Activated CD4-positive, CD25-positive, alpha-beta regulatory T cell treated with anti-CD3 and anti-CD28 coated beads, Interleukin-2, amount 50 U/mL, for 72 hours (primary cell): ENCODE data around the gene CHCHD3.

ENCODE experiments used
- DNase-seq: peaks from one replicate; pipeline ENCODE4 v3.0.0; 2021

CHCHD3 gene

DNA sequence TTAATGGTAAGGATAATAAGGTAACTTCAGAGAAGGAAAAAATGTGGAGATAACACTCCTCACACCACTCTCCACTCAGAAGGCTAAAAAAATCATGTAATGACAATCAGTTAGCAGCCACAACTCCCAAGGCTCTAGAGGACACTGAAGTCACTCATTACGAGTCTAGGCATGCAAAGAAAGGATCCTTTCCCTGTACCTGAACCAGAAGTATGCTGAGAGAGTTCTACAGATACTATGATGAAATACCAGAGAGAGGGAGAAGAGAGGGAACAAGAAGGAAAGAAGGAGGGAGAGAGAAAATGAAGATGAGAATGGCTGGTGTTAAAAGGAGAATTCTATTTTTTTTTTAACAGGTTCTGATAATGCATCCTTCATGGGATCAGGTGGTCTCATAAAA, 281.4 kb downstream of the CHCHD3 start:
- DNase-seq, result no peak

DNA sequence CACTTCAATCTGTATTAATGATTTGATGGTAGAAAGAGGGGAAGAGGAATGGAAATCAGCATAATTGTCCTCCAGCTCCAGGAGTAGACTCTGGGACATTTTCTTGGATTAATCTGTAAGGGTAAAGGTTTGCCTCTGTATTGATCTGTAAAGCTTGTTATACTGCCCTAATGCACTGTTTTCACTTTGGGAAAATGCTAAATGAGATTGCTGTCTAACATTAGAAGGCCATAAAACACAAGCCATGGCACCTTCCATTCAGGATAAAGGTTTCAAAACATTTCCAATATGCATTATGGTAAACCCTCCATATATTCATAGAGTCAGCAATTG, 282.8 kb downstream of the CHCHD3 start:
- DNase-seq, result no peak

DNA sequence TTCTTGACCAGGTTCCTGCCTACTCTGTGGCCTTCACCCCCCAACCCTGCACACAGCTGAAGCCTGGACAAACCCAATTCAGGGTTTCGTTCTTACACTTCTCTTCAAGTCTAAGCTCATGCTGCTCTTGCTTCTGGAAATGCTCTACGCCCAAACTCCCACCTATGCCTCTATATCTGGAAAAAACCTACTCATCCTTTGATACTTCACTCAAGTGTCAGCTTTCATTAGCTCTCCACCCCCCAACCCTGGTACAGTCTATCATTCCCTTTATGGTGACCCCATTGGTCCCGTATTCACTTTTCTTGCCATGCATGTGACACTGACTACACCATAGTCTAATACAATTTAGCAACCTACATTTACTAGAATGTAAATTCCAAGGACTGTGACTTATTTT, 284.7 kb downstream of the CHCHD3 start:
- no peak for DNase-seq

DNA sequence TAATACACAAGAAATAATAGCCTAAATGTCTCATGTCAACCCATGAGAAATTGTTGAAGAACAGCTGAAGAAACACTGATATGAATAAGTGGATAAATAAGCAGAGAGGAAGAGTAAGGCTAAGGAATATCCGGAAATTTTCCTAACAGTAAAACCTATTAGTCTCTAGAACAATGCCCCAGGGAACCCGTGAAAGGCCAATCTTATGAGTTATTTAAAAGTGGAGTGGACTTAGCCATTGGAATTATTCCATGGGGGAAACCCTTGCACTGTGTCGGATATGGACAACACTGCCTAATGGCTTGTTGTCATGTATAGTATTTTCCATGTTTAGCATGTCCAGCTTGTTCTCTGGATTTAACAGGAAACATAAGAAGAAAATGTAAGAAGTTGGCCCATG, 288.4 kb downstream of the CHCHD3 start:
- DNase-seq, result no peak

DNA sequence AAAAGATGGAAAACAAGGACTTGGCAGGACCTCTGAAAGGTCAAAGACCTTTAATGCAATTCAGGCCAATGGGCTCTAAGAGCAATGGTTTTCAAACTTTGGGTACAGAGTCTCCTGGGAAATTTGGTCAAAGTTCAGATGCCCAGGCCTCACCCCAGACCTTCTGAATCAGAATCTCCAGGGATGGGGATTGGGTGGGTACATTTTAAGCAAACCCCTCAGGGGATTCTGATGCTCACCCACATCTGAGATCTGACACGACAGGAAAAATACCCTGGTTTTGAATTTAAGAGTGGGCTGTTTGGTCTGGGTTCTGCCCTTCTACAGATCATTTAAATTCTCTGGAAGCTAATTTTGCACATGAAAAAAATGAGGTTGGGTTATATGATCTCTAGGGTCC, 290.9 kb downstream of the CHCHD3 start:
- DNase-seq, result no peak

DNA sequence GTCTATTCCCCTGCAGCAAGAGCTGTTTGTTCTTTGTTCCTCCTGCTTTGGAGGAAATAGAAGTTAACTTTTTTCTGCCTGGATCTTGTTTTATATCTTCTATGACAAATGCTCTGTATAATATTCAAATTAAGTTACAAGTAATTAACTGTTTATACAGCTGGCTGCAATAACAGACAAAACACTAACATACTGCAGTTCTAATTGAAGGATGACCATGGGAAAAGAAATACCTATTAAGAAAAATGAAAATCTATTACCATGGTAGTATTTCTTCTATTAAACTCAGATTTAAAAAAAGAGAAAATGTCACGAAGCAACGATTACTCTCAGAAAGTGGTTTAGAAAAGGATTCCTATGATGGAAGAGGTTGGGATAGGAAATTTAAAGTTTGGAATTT, 291.8 kb downstream of the CHCHD3 start:
- no peak for DNase-seq

DNA sequence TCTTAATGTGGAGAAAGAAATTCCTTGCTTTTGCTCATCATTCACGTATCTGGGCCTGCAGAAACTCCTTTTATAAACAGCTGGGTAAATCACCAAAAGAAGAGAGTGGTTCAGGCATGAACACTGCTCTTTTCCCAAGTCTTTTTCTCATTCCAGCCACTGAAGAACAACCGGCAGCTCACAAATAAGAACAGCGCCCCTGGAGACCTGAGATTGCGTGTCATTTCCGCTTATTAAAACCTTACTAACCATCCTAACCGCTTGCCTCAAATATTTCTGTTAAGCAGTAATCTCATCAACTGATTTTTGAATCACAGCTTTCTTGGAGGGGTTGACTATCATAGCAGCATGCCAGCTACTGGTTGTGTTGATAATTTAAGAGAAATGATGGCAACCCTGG, 292.6 kb downstream of the CHCHD3 start:
- DNase-seq, result no peak

DNA sequence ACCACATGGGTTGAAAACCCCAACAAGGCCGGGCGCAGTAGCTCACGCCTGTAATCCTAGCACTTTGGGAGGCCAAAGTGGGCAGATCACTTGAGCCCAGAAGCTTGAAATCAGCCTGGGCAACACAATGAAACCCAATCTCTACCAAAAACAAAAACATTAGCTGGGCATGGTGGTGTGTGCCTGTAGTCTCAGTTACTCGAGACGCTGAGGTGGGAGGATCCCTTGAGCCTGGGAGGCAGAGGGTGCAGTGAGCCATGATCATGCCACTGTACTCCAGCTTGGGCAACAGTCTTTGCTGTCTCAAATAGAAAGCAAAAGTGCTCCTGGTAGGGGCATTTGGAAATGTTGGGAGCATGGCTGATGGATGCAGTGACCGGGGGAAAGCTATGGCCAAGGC, 296.0 kb downstream of the CHCHD3 start:
- no peak for DNase-seq

DNA sequence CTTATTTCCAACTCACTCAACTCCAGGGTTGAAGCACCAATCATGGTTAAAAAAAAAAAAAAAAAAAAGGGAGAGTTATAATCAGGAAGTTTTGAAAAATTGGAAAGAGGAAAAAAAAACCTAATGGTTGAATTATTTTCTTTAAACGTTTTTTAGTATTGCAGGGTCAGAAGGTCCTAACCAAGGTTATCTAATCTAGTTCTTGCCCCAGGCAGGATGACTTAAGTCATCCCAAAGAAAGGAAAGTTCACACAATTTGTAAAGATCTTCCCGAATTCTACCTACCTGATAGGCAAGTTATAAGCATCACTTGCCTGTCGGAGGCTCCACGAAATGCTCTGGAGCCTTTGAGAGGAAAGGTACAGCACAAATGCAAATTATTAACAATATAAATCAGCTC, 297.5 kb downstream of the CHCHD3 start:
- no peak for DNase-seq

DNA sequence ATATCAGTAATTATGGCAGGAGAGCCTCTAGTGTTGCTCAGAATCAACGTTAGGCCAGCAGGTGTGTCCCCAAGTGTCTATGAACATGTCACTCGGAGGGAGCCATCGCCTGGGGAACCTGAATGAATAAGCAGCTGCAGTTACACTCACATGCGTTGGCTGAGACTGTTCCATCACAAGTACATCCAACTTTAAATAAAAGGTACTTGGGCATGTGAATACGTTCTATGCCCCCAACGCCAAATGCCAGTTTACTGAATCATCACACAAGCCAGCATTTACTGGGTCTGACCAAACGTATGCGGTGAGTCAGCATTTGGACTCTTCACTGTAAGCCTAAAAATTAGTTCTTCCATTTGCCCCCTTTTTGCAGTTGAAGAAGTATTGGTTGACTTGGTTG, 298.1 kb downstream of the CHCHD3 start:
- no peak for DNase-seq

DNA sequence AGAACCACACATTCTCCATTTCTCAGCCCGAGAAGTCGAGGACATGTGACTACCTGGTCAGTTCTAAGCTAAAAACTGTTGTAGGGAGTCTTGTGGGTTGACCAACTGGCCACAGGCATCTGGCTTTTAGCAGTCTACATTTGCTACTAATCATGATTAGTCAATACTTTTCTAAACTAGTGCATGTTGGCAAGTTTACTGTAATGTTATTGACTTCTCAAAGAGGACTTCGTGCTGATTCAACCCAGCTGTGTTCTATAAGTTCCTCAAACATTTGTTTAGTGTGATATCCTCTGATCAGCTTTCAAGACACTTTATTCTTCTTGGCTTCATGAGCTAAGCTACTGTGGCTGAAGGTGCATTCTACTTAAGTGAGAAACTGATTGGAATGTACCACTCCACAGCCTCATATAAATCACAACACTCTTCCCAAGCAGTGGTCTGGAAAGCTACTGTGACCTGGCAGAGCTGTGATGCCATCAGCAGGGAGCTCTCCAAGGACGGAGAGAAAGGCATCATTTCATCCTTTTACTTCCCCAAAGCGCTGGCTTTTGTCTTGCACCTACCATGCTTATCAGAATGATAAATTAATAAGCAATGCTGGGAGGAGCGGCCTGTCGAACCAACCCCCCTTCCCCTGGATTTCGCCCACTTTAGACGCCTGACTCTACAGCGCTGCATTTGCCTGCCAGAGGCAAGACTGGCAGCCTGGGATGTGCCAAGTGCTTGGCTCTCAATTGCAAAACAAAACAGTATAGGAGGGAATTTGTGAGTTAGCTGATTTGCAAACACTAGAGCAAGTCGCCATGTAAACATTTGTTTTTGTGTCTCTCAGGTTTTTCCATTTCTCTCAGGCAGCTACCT, 298.9 kb downstream of the CHCHD3 start:
- DNase-seq, result no peak

DNA sequence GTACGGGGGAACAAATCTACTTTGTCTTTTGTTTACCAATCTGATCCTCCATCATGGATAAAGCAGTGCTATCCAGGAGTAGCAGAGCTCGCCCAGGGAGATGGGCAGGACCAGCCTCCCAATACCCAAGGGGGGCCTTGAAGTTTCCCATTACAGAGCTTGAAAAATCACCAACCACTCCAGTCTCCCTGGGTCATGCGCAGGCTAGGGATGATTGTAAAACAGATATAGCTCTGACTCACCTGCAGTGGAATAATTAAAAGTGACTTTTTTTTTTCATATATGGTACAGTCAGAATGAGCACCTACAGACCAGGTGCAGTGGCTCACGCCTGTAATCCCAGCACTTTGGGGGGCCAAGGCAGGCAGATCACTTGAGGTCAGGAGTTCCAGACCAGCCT, 301.1 kb downstream of the CHCHD3 start:
- no peak for DNase-seq

DNA sequence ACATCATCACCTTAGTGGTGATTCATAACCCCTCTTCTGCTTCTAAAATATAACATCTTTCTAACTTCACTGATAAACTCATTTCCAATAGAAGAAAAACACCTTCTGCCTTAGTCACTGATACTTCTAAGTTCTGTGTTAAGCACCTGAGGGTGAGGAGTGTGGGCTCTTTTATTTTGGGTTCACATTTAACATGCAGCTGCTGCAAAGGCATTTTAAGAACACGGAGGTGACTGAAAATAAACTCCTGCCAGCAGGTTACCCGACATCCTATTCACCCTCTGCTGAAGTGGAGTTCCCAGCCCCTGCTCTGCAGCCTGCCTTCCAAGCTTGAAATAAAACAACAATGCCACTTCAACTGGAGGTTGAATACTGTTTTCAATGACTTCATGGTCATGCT, 302.7 kb downstream of the CHCHD3 start:
- DNase-seq, result no peak

DNA sequence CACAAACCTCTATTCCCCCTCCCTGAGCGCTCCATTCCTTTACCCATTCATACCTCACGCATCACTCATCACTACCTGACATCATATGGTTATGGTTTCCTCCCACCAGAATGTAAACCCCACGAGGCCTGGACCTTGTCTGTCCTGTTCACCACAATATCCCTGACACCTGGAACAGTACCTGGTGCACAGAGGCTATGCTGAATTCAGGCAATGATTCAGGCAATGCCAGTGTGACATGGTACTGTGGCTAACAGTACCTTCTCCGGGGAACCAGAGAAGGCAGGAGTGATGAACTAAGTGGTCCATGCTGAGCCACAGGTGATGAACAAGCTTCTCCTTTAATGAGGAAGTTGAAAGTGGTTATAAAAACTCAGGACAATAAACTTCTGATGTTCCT, 303.1 kb downstream of the CHCHD3 start:
- no peak for DNase-seq

DNA sequence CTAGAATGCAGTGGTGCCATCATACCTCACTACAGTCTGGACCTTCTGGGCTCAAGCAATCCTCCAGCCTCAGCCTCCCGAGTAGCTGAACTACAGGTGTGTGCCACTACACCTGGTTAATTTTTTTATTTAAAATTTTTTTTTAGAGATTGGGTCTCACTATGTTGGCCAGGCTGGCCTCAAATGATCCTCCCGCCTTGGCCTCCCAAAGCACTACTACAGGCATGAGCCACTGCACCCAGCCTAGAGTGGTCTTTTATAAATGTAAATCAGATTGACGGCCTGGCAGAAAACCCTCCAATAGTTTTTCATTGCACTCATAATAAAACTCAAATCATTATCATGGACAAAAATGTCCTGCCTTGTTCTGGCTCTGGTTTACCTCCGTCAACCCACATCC, 303.9 kb downstream of the CHCHD3 start:
- DNase-seq, result no peak

DNA sequence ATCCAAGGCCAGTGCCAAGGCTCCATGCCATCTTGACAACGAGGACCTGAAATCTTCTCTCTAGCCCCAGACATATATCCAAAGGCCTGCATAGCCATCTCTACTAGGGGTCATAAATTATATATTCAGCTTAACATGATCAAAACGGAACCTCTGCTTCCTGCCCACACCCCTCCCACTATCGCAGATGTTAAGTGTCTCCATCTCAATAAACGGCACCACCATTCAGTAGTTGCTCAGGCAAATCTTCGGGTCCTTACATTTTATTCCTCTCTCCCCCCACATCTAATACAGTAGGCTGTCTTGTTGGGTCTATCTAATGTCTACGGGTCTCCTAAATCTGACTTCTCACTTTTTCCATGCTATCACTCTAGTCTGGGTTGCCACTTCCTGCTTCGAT, 304.5 kb downstream of the CHCHD3 start:
- no peak for DNase-seq

DNA sequence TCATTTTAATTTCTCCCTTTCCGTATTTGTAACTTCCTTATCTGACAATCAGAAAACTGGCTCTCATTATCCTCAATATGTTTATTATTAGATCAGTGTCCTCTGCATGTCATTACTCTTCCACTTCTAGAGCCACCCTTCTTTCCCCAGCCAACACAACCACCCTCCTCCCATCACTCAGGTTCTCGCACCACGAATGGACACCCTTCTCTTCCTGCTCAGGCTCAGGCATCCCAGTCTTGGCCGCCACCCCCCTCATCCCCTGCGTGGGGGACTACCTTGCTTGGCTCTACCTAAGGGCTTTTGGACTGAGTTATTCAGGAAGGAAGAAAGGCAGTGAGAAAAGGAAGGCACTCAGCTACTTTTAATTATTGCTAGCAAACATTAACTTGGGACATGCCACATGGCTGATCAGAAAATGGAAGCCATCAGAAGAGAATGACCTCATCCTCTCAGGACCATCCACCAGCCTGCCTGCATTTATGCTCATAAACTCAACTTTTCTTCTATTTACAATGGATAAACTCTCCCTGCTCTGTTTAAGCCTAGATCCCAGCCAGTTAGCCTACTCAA, 305.8 kb downstream of the CHCHD3 start:
- no peak for DNase-seq

DNA sequence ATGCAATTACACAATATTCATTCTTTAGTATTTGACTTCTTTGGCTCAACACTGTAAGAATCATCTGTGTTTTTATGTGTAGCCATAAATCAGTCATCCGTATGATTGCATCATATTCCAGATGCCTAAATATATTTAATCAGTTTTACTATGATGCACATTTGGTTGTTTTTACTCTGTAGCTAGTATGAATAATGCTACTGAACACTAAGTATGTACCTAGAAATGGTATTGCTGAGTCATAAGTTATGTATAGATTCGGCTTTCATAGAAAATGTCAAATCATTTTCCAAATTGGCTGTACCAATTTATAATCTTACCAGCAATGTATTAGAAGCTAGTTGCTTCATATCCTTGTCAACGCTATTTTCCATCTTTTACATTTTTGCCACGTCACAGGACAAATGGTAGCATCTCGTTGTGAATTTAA, 308.3 kb downstream of the CHCHD3 start:
- no peak for DNase-seq

DNA sequence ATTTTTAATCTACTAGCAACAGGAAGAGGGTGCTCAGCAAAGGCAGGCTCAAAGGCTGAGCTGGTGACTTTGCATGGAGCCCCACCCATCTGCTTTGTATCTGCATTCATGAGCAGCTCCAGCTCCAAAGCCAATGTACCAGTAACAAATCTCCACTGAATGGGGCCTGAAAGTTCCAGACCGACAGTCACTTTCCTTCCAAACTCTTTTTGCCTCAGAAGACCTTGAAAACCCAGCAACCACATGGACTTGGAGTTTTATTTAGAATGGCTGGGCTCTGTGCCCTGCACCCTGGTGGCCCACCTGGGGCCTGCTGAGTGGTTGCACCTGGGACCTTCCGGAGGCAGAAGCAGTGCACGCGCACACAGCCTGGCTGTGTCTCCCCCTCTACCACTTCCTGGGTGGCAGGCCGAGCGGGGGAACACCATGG, 310.6 kb downstream of the CHCHD3 start:
- no peak for DNase-seq

DNA sequence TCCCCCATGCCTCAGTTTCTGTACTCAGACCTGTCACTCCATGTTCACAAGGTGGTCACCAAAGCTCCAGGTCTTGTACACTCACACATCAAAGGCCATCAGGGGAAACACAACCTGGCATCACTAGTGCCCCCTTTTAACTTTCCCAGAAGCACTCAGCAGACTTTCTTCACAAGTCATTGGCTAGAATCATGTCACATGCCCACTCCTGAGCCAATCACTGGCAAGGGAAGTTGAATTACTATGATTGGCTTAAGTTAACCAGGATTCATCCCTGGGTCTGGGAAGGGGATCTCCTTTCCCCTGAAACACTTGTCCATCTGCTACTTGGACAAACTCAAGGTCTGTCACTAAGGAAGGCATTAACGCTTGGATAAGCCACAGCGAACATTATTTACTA, 311.8 kb downstream of the CHCHD3 start:
- DNase-seq, result no peak

DNA sequence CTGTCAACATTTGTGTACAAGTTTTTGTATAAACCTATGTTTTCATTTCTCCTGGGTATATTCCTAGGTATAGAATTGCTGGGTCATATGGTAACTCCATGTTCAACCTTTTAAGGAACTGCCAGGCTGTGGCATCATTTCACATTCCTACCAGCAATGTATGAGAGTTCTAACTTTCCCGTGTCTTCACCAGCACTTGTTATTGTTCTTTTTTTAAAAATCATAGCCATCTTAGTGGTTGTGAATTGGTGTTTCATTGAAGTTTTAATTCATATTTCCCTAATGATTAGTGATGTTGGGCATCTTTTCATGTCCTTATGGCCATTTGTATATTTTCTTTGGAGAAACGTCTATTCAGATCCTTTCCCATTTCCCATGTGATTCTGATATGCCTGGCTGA, 312.6 kb downstream of the CHCHD3 start:
- no peak for DNase-seq

DNA sequence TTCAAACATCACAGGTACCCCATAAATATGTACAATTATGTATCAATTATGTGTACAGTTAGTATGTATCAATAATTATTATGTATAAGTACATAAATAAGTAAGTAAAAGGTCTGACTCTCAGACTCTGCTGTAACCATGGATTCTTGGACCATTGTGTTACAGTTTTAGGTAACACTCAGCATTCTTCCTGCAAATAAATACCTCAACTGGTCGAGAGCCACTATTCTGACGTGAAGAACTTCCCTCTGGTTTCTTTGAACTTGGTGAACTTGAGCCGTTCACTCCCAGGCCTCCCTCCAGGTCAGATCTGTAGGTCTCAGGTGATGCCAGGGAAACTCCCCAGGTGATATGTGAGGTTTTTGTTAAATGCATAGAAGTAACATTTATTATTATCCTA, 313.8 kb downstream of the CHCHD3 start:
- no peak for DNase-seq

DNA sequence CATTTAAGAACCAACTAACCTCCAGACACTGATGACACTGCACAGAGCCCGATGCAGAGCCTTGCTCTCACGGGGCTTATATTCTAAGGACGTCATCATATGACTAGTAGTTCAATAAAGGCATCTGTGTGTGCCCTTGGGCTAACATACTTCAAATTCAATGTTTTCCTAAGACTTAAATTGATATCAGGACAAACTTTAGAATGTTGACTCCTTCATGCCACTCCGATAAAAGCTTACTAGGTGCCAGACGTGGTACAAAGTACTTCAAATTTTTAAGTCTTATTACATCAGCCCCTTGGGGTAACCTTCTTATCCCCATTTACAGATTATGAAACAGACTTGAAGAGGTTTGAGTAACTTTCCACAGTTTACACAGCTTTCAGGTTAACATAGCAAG, 314.5 kb downstream of the CHCHD3 start:
- no peak for DNase-seq

DNA sequence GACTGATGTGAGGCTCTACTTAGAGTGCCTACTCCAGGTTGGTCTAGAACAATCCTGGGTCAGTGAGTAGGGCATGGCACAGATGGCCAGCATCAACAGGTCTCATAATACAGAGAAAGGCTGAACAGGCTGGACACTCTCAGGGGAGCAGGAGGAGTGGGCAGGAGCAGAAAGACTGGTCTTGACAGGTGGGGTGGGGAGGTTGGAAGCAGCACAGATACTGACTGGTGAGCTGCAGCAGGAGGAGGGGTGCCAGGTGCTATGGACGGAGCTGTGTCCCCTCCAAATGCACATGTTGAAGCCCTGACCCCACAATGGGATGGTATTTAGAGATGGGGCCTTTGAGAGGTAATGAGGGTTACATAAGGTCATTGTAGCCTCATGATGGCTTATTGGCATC, 315.2 kb downstream of the CHCHD3 start:
- DNase-seq, result no peak

DNA sequence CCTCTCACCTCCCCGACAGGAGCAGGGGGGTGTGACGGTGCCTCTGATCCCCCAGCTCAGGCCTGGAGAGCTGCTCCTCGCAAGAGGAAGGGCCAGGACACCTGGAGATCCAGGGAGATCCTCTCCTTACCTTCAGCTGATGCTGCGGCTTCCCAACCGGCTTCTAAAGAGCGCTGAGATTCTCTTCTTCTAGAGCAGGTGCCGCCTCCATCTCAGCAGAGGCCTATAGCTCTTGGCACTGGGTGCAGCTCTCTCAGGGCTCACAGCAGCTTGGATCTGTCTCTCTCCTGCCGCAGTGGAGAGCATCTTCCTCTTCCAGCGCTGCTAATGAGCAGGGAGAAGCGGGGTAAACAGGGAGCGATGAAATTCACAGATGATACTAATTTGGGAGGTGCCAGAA, 316.0 kb downstream of the CHCHD3 start:
- no peak for DNase-seq
